Astrocyte (in vitro differentiated cells and primary cell): Measurements from ENCODE around the gene MINDY3. TPM values are rescaled to one million over a fixed set of nuclear protein-coding genes. Genes with fewer than 3 reads are reported as not detected.

Experiments used
- DNase-seq: peaks from one replicate; pipeline ENCODE4 v3.0.0-alpha.2; 2010; ENCODE audit warnings: low read depth
- FAIRE-seq: peaks from 2 replicates; lab custom pipeline; 2011; peaks lifted over from hg19 to GRCh38; lab: Jason Lieb, UNC
- H2AFZ ChIP-seq: 2 replicates; pipeline ENCODE4 v1.6.0; 2012; ENCODE audit warnings: low read depth, low read length, inconsistent platforms
- H3K27ac ChIP-seq: 2 replicates; pipeline ENCODE4 v1.5.1; 2011; ENCODE audit warnings: low read depth, low read length, inconsistent platforms
- H3K27me3 ChIP-seq: 2 replicates; pipeline ENCODE4 v1.6.0; 2011; ENCODE audit warnings: low read length, inconsistent platforms; ENCODE audit not compliant: insufficient read depth
- H3K36me3 ChIP-seq: 2 replicates; pipeline ENCODE4 v1.5.1; 2011; ENCODE audit warnings: low read length, inconsistent platforms; ENCODE audit not compliant: insufficient read depth
- H3K4me1 ChIP-seq: 2 replicates; pipeline ENCODE4 v1.5.1; 2011; ENCODE audit warnings: low read length, inconsistent platforms; ENCODE audit not compliant: insufficient read depth
- H3K4me2 ChIP-seq: 2 replicates; pipeline ENCODE4 v1.6.0; 2012; ENCODE audit warnings: low read length, inconsistent platforms
- H3K4me3 ChIP-seq: 2 replicates; pipeline ENCODE4 v1.5.1; 2011; ENCODE audit warnings: low read depth, mild to moderate bottlenecking, low read length, inconsistent platforms; ENCODE audit not compliant: insufficient read depth
- H3K79me2 ChIP-seq: 2 replicates; pipeline ENCODE4 v1.6.0; 2012; ENCODE audit warnings: mild to moderate bottlenecking, low read length, inconsistent platforms; ENCODE audit not compliant: insufficient read depth
- H3K9ac ChIP-seq: 2 replicates; pipeline ENCODE4 v1.6.0; 2012; ENCODE audit warnings: mild to moderate bottlenecking, low read length, inconsistent platforms
- H3K9me3 ChIP-seq: 2 replicates; pipeline ENCODE4 v1.5.1; 2012; ENCODE audit warnings: low read depth, mild to moderate bottlenecking, low read length, inconsistent platforms; ENCODE audit not compliant: insufficient read depth
- H4K20me1 ChIP-seq: 2 replicates; pipeline ENCODE4 v1.6.0; 2012; ENCODE audit warnings: low read length, inconsistent platforms; ENCODE audit not compliant: insufficient read depth
- H3K27ac Mint-ChIP-seq: one replicate; pipeline ENCODE4 v1.8.0; 2021; ENCODE audit warnings: mild to moderate bottlenecking, mixed read lengths; ENCODE audit not compliant: unreplicated experiment
- H3K27me3 Mint-ChIP-seq: one replicate; pipeline ENCODE4 v1.8.0; 2021; ENCODE audit warnings: low read depth, mixed read lengths; ENCODE audit not compliant: unreplicated experiment
- H3K36me3 Mint-ChIP-seq: one replicate; pipeline ENCODE4 v1.8.0; 2021; ENCODE audit warnings: low read depth, mixed read lengths; ENCODE audit not compliant: unreplicated experiment
- H3K4me1 Mint-ChIP-seq: one replicate; pipeline ENCODE4 v1.8.0; 2021; ENCODE audit warnings: low read depth, mixed read lengths; ENCODE audit not compliant: unreplicated experiment
- H3K4me3 Mint-ChIP-seq: one replicate; pipeline ENCODE4 v1.8.0; 2021; ENCODE audit warnings: mild to moderate bottlenecking, moderate library complexity, mixed read lengths; ENCODE audit not compliant: unreplicated experiment
- H3K9me3 Mint-ChIP-seq: one replicate; pipeline ENCODE4 v1.8.0; 2021; ENCODE audit warnings: mild to moderate bottlenecking, mixed read lengths; ENCODE audit not compliant: unreplicated experiment
- CTCF ChIP-seq: IDR thresholded peaks from 2 replicates; pipeline ENCODE4 v1.5.1; 2011; ENCODE audit warnings: low read depth, mild to moderate bottlenecking, inconsistent platforms, low read length, moderate library complexity; ENCODE audit not compliant: insufficient read depth
- EZH2 ChIP-seq: IDR thresholded peaks from 2 replicates; pipeline ENCODE4 v1.6.1; 2012; ENCODE audit warnings: mild to moderate bottlenecking, low read length, inconsistent platforms; ENCODE audit not compliant: insufficient read depth
- total RNA-seq: library from RNA; stranded (reverse); gene quantifications from 2 replicates; pipeline ENCODE4 v1.2.1, GENCODE V29; 2021

MINDY3 gene
- total RNA-seq, 1 donor from 2014 or later = 28.4 TPM

- Histone ChIP-seq H3K79me2 (no peaks in the 10 kb centered on the region), H3K9ac (no peak overlapping the region), H3K27me3 (no peaks in the 10 kb centered on the region), H2AFZ (no peak overlapping the region), H3K4me3 (no peak overlapping the region), H3K4me2 (no peak overlapping the region), H3K9me3 (no peaks in the 10 kb centered on the region), H3K4me1 (no peaks in the 10 kb centered on the region), H3K36me3 (peaks cover 22% of the 10 kb centered on the region), H4K20me1 (no peaks in the 10 kb centered on the region), H3K27ac (no peak overlapping the region)
- Mint-ChIP-seq H3K27ac (no peak overlapping the region), H3K4me1 (peaks cover 9% of the 10 kb centered on the region), H3K27me3 (no peaks in the 10 kb centered on the region), H3K4me3 (no peak overlapping the region), H3K36me3 (peaks cover 6% of the 10 kb centered on the region), H3K9me3 (no peaks in the 10 kb centered on the region)
- FAIRE-seq = peak; percentile 60
- DNase-seq = peak; percentile 6
- TF ChIP-seq EZH2 (no peak), CTCF (no peak)
Measured at GRCh38 chr10:15783941-15784636, 76.2 kb downstream of the MINDY3 start.

DNA sequence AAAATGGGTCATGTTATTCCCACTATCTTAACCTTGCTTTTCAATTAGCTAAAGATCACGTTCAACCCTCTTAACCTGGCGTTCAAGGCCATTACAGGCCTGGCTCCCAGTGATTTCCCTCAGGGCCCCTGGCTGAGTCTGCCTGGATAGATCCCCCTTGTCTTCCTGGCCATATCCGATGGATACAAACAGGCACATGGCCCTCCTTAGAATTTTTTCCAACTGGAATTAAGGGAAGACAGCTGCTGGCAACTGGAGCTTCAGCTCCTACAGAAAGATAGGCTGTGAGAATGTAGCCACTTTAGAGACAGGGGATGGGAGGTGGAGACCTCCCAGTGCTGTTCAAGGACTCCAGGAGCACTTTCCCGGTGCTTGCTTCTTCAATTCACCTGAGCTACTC, 77.5 kb downstream of the MINDY3 start:
- FAIRE-seq (no peak), DNase-seq (no peak)
- no peak for TF ChIP-seq EZH2
- Histone ChIP-seq H3K9ac (no peak overlapping the region), H4K20me1 (no peaks in the 10 kb centered on the region), H2AFZ (no peak overlapping the region), H3K36me3 (peaks cover 24% of the 10 kb centered on the region), H3K4me3 (no peak overlapping the region), H3K27ac (no peak overlapping the region), H3K27me3 (no peaks in the 10 kb centered on the region), H3K4me1 (no peaks in the 10 kb centered on the region), H3K4me2 (no peak overlapping the region), H3K9me3 (no peaks in the 10 kb centered on the region), H3K79me2 (no peaks in the 10 kb centered on the region)
- Mint-ChIP-seq H3K4me1 (peaks cover 9% of the 10 kb centered on the region), H3K27me3 (no peaks in the 10 kb centered on the region), H3K9me3 (peaks cover 2% of the 10 kb centered on the region), H3K4me3 (no peak overlapping the region), H3K36me3 (peaks cover 16% of the 10 kb centered on the region), H3K27ac (no peak overlapping the region)

- Mint-ChIP-seq H3K4me1 (peaks cover 9% of the 10 kb centered on the region), H3K27me3 (no peaks in the 10 kb centered on the region), H3K27ac (no peak overlapping the region), H3K9me3 (peaks cover 2% of the 10 kb centered on the region), H3K36me3 (peaks cover 21% of the 10 kb centered on the region), H3K4me3 (no peak overlapping the region)
- peaks cover 22% of the 10 kb centered on the region for H3K36me3 ChIP-seq
- H3K9me3 ChIP-seq = no peaks in the 10 kb centered on the region
- no peaks in the 10 kb centered on the region for H3K27me3 ChIP-seq
- H4K20me1 ChIP-seq = no peaks in the 10 kb centered on the region
- TF ChIP-seq EZH2 (no peak), CTCF (no peak)
- H3K27ac ChIP-seq = no peak overlapping the region
- no peak overlapping the region for H3K4me3 ChIP-seq
- H3K9ac ChIP-seq = no peak overlapping the region
- no peak overlapping the region for H3K4me2 ChIP-seq
- no peak for FAIRE-seq
- DNase-seq = no peak
- no peaks in the 10 kb centered on the region for H3K4me1 ChIP-seq
- no peak overlapping the region for H2AFZ ChIP-seq
- H3K79me2 ChIP-seq = no peaks in the 10 kb centered on the region
Measured at GRCh38 chr10:15781381-15781960, 78.8 kb downstream of the MINDY3 start.
